Measurements from ENCODE around the gene ATXN3L.
"Not testable (repeated sequence)": the region's sequence is repeated elsewhere in the genome, so short reads cannot be mapped to it uniquely, and the experiment has no call there.

ATXN3L gene

GRCh38 chrX:13338996-13339515 lies 19.2 kb upstream of the ATXN3L start:
- Mint-ChIP-seq H3K9me3 (no peaks in the 10 kb centered on the region), H3K27ac (no peak overlapping the region), H3K4me3 (no peak overlapping the region), H3K4me1 (no peaks in the 10 kb centered on the region), H3K27me3 (no peaks in the 10 kb centered on the region), H3K36me3 (no peaks in the 10 kb centered on the region)
- CTCF ChIA-PET, result interaction anchor here (0.7 kb wide), 1 partner anchor 392 kb away, joined by 3 read pairs; no protein-coding TSS in a partner anchor
- no peak for DNase-seq

DNA sequence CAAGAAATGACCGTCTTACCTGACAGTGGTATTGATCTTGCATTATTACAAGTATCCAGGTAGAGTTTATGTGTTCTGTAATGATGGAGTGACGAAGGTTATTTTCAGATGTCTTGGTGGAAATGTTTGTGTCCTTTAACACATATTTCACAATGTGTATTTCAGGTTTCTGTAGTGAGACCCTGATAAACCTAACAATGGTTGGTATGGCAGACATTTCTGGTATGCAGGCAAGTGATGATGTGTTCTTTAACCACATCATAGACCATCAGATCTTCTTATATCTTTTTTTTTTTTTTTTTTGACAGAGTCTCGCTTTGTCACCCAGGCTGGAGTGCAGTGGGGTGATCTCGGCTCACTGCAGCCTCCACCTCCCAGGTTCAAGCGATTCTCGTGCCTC lies 14.6 kb upstream of the ATXN3L start:
- Mint-ChIP-seq H3K36me3 (no peaks in the 10 kb centered on the region), H3K27me3 (no peaks in the 10 kb centered on the region), H3K27ac (no peak overlapping the region), H3K4me1 (no peaks in the 10 kb centered on the region), H3K9me3 (no peaks in the 10 kb centered on the region), H3K4me3 (no peak overlapping the region)
- DNase-seq, result no peak
- CTCF ChIA-PET, result no interaction called here

DNA sequence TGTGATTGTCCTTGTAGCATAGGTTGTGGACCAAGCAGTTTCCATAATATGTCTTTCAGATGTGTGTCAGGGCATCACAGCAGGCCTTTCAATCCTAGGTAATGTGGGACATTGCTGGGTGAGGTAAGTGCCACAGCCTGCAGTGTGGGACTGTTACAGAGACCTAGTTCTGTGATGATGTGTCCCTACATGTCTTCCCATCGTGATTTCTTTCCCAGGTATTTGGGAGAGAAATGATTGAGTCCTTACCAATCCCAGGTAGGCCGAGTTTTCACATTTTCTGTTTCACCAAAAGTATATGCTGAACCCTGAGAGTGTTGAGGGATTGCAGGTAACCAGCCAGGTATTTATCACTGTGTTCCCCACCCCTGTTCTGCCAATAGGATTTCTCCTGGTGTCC lies 10.6 kb upstream of the ATXN3L start:
- no peak for DNase-seq
- H3K9me3 Mint-ChIP-seq, result no peaks in the 10 kb centered on the region
- no peak overlapping the region for H3K27ac Mint-ChIP-seq
- H3K4me3 Mint-ChIP-seq, result no peak overlapping the region
- no peaks in the 10 kb centered on the region for H3K27me3 Mint-ChIP-seq
- no peaks in the 10 kb centered on the region for H3K36me3 Mint-ChIP-seq
- no peaks in the 10 kb centered on the region for H3K4me1 Mint-ChIP-seq
- CTCF ChIA-PET, result no interaction called here

DNA sequence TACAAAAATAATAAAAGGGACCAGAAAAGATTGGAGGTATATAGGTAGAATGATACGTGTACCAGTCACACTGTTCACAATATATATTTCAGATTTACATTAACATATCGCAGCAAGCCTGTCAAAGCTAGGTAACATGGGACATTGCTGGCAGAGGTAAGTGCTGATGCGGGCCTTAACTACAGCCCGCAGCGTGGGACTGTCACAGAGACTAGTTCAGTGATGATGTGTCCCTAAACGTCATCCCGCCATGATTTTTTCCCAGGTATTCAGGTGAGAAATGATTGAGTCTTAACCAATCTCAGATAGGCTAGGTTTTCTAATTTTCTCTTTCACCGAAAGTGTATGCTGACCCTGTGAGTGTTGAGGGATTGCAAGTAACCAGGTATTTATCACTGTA lies 7.8 kb upstream of the ATXN3L start:
- Mint-ChIP-seq H3K4me3 (no peak overlapping the region), H3K9me3 (no peaks in the 10 kb centered on the region), H3K27me3 (no peaks in the 10 kb centered on the region), H3K4me1 (no peaks in the 10 kb centered on the region), H3K36me3 (no peaks in the 10 kb centered on the region), H3K27ac (no peak overlapping the region)
- CTCF ChIA-PET, result no interaction called here
- DNase-seq, result no peak

- CTCF ChIA-PET, result interaction anchor here (1.0 kb wide), 1 partner anchor 16 kb away, joined by 3 read pairs; no protein-coding TSS in a partner anchor
- H3K27ac Mint-ChIP-seq, result no peak overlapping the region
- no peaks in the 10 kb centered on the region for H3K4me1 Mint-ChIP-seq
- DNase-seq, result no peak
- H3K4me3 Mint-ChIP-seq, result no peak overlapping the region
- H3K36me3 Mint-ChIP-seq, result no peaks in the 10 kb centered on the region
- H3K27me3 Mint-ChIP-seq, result no peaks in the 10 kb centered on the region
- no peaks in the 10 kb centered on the region for H3K9me3 Mint-ChIP-seq
These were observed 3.4 kb upstream of the ATXN3L start for GRCh38 chrX:13323241-13323640.

GRCh38 chrX:13317366-13317765 lies 2.5 kb downstream of the ATXN3L start:
- Mint-ChIP-seq H3K27me3 (no peaks in the 10 kb centered on the region), H3K27ac (no peak overlapping the region), H3K4me3 (no peak overlapping the region), H3K9me3 (no peaks in the 10 kb centered on the region), H3K36me3 (no peaks in the 10 kb centered on the region), H3K4me1 (no peaks in the 10 kb centered on the region)
- DNase-seq, result no peak
- CTCF ChIA-PET, result no interaction called here

DNA sequence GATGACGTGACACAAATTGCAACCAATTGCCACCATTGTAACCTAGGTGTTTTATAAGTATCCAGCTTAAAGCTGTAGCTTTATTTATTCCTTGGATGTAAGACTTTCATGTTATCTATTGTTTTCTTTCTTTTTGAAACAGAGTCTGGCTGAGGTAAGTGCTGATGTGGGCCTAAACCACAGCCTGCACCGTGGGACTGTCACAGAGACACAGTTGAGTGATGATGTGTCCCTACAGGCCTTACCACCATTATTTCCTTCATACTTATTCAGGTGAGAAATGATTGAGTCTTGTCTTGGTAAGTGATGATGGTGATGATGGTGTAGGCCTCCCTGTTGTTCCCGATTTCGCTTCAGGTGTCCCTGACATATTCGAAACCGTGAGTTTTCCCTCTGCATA lies 8.3 kb downstream of the ATXN3L start:
- DNase-seq, result no peak
- Mint-ChIP-seq H3K27me3 (no peaks in the 10 kb centered on the region), H3K4me3 (no peak overlapping the region), H3K27ac (no peak overlapping the region), H3K4me1 (no peaks in the 10 kb centered on the region), H3K9me3 (no peaks in the 10 kb centered on the region), H3K36me3 (no peaks in the 10 kb centered on the region)
- CTCF ChIA-PET, result no interaction called here

DNA sequence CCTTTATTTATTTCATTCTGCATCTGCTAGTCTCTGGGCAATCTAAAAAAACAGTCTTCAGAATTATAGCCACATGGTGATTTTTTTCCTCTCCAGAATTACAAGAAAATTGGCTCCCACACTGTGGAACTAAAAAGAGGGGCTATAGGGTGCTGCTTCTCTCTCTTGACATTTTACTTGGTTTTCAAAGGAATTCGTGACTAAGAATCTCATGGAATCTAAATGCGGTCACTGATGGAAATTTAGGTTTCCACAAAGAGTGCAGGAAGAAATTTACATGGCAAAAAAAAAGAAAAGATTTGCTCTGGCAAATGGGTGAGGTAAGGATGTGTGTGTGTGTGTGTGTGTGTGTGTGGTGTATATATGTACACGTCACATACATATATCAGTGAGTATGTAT lies 10.2 kb downstream of the ATXN3L start:
- no peak for DNase-seq
- H3K4me3 Mint-ChIP-seq, result no peak overlapping the region
- CTCF ChIA-PET, result no interaction called here
- H3K9me3 Mint-ChIP-seq, result no peaks in the 10 kb centered on the region
- H3K36me3 Mint-ChIP-seq, result no peaks in the 10 kb centered on the region
- H3K27ac Mint-ChIP-seq, result no peak overlapping the region
- no peaks in the 10 kb centered on the region for H3K27me3 Mint-ChIP-seq
- no peaks in the 10 kb centered on the region for H3K4me1 Mint-ChIP-seq

GRCh38 chrX:13307041-13307440 lies 12.8 kb downstream of the ATXN3L start:
- Mint-ChIP-seq H3K4me1 (no peaks in the 10 kb centered on the region), H3K4me3 (no peak overlapping the region), H3K9me3 (no peaks in the 10 kb centered on the region), H3K27ac (no peak overlapping the region), H3K36me3 (peaks cover 2% of the 10 kb centered on the region), H3K27me3 (no peaks in the 10 kb centered on the region)
- CTCF ChIA-PET, result interaction anchor here (0.6 kb wide), 1 partner anchor 16 kb away, joined by 3 read pairs; no protein-coding TSS in a partner anchor
- no peak for DNase-seq

DNA sequence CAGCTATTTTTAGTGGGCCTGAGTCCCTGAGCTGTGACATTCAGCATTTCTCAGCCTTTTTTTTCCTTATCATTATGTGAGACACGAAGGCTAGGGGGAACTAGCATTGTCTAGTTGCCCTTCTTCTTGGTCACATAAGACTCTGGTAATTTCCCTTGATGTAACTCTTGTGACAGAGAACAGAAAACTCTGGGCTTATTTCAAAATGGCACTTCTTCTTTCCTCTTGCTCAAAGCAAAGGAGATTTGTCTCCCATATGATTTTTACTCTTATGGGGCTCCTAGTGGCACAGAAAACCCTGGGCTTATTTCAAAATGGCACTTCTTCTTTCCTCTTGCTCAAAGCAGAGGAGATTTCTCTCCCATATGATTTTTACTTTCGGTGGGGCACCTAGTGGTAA lies 14.7 kb downstream of the ATXN3L start:
- H3K27ac Mint-ChIP-seq, result no peak overlapping the region
- no peak for DNase-seq

GRCh38 chrX:13304052-13304451 lies 15.8 kb downstream of the ATXN3L start:
- Mint-ChIP-seq H3K4me1 (peaks cover 10% of the 10 kb centered on the region), H3K27me3 (no peaks in the 10 kb centered on the region), H3K36me3 (peaks cover 2% of the 10 kb centered on the region), H3K9me3 (no peaks in the 10 kb centered on the region), H3K27ac (no peak overlapping the region), H3K4me3 (no peak overlapping the region)
- DNase-seq, result no peak
- CTCF ChIA-PET, result no interaction called here

More for the DNA sequence above, 14.7 kb downstream of the ATXN3L start:
- Mint-ChIP-seq H3K4me1 (peaks cover 8% of the 10 kb centered on the region), H3K9me3 (no peaks in the 10 kb centered on the region), H3K27me3 (no peaks in the 10 kb centered on the region), H3K4me3 (no peak overlapping the region), H3K36me3 (peaks cover 2% of the 10 kb centered on the region)
- CTCF ChIA-PET, result no interaction called here

DNA sequence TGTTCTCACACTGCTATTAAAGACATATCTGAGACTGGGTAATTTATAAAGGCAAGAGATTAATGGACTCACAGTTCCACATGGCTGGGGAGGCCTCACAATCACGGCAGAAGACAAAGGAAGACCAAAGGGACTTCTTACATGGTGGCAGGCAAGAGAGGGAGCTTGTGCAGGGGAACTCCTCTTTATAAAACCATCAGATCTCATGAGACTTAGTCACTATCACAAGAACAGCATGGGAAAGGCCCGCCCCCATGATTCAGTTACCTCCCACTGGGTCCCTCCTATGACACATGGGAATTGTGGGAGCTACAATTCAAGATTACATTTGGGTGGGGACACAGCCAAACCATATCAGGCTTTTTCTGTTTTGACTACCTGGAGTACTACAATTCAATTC lies 16.6 kb downstream of the ATXN3L start:
- H3K4me3 Mint-ChIP-seq, H3K9me3 Mint-ChIP-seq, CTCF ChIA-PET, DNase-seq, H3K36me3 Mint-ChIP-seq, H3K27me3 Mint-ChIP-seq, H3K27ac Mint-ChIP-seq: not testable (repeated sequence)
- peaks cover 10% of the 10 kb centered on the region for H3K4me1 Mint-ChIP-seq

- Mint-ChIP-seq H3K36me3 (peaks cover 2% of the 10 kb centered on the region), H3K4me3 (no peak overlapping the region), H3K27me3 (no peaks in the 10 kb centered on the region), H3K4me1 (peaks cover 10% of the 10 kb centered on the region), H3K9me3 (no peaks in the 10 kb centered on the region), H3K27ac (no peak overlapping the region)
- CTCF ChIA-PET, result no interaction called here
- DNase-seq, result no peak
These were observed 21.0 kb downstream of the ATXN3L start for GRCh38 chrX:13298836-13299235.

DNA sequence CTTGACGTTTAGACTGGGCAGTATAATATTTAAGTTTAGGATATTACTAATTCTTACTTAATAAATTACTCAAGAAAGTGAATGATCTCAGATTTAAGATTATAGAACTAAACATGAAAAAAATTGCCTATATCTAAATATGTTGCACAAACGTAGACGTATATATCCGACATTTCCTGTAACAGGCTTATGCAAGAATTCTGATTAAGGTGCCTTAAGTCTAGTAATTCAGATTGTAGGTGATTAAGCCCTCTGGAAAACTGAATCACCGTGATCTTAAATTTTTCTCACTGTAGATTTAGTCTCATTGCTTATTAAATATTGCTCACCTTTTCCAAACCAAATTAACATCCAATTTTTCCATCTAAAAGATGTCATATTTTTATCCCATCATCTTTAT lies 24.0 kb downstream of the ATXN3L start:
- H3K27ac Mint-ChIP-seq, result no peak overlapping the region
- H3K36me3 Mint-ChIP-seq, result no peaks in the 10 kb centered on the region
- CTCF ChIA-PET, result no interaction called here
- no peaks in the 10 kb centered on the region for H3K27me3 Mint-ChIP-seq
- H3K4me3 Mint-ChIP-seq, result no peak overlapping the region
- DNase-seq, result no peak
- H3K9me3 Mint-ChIP-seq, result no peaks in the 10 kb centered on the region
- peaks cover 9% of the 10 kb centered on the region for H3K4me1 Mint-ChIP-seq

DNA sequence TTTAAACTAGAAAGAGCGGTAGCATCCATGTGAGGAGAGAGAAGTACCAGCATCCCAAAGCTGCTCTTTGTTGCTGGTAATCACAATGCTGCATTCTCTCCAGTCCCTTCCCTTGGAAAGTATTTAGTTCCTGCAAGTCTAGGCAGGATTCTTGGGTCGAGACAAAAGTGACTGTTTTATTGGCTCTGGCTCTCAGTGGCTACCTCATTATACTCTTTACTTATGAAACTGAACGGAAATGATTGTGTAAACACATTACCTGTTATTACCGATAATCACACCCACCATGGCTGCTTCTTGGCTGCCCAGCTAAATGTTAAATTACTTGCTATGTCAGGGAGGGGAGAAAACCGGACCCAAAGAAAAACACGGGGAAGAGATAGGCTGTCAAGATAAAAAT lies 26.2 kb downstream of the ATXN3L start:
- Mint-ChIP-seq H3K9me3 (no peaks in the 10 kb centered on the region), H3K36me3 (no peaks in the 10 kb centered on the region), H3K27me3 (no peaks in the 10 kb centered on the region), H3K27ac (no peak overlapping the region), H3K4me3 (no peak overlapping the region), H3K4me1 (no peaks in the 10 kb centered on the region)
- no peak for DNase-seq
- CTCF ChIA-PET, result no interaction called here
